Measurements from ENCODE around the gene GOLM1.

DNA sequence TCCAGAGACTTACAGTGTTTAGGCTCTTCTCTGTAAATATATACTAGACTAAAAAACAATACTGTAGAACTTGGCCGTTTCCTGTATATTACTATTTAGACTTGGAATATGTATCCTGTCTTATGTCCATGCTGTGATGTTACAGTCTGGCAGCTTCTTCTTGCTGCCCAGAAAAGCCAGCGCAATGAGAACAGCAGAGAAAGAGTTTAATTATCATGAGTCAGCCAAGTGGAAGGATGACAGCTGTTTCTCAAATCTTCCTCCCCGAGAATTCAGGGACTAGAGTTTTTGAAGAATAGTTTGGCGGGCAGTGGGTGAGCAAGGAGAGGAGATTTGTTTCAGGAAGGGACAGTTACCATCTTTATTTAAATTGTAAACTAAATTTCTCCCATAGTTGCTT is 120.9 kb downstream of the GOLM1 start:
- TF ChIP-seq, protein P1, sequence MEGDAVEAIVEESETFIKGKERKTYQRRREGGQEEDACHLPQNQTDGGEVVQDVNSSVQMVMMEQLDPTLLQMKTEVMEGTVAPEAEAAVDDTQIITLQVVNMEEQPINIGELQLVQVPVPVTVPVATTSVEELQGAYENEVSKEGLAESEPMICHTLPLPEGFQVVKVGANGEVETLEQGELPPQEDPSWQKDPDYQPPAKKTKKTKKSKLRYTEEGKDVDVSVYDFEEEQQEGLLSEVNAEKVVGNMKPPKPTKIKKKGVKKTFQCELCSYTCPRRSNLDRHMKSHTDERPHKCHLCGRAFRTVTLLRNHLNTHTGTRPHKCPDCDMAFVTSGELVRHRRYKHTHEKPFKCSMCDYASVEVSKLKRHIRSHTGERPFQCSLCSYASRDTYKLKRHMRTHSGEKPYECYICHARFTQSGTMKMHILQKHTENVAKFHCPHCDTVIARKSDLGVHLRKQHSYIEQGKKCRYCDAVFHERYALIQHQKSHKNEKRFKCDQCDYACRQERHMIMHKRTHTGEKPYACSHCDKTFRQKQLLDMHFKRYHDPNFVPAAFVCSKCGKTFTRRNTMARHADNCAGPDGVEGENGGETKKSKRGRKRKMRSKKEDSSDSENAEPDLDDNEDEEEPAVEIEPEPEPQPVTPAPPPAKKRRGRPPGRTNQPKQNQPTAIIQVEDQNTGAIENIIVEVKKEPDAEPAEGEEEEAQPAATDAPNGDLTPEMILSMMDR (IDR thresholded peaks at IDR 0.05; ENCODE audit: low read depth, low read length, missing input control): no peak
- TF ChIP-seq GABPA (IDR thresholded peaks at IDR 0.05 in 1 of 2, conservative IDR thresholded peaks at IDR 0.05 in 1 of 2) (no peak), YY1 (IDR thresholded peaks at IDR 0.05) (no peak), TAF1 (conservative IDR thresholded peaks at IDR 0.05) (no peak), RAD21 (IDR thresholded peaks at IDR 0.05) (no peak), EGR1 (IDR thresholded peaks at IDR 0.05; ENCODE audit: low read depth in 2 of 2) (no peak), FOXA1 (IDR thresholded peaks at IDR 0.05) (no peak), RXRA (IDR thresholded peaks at IDR 0.05) (no peak), SP1 (IDR thresholded peaks at IDR 0.05) (no peak), JUND (IDR thresholded peaks at IDR 0.05) (no peak)
- TF ChIP-seq, protein P2, sequence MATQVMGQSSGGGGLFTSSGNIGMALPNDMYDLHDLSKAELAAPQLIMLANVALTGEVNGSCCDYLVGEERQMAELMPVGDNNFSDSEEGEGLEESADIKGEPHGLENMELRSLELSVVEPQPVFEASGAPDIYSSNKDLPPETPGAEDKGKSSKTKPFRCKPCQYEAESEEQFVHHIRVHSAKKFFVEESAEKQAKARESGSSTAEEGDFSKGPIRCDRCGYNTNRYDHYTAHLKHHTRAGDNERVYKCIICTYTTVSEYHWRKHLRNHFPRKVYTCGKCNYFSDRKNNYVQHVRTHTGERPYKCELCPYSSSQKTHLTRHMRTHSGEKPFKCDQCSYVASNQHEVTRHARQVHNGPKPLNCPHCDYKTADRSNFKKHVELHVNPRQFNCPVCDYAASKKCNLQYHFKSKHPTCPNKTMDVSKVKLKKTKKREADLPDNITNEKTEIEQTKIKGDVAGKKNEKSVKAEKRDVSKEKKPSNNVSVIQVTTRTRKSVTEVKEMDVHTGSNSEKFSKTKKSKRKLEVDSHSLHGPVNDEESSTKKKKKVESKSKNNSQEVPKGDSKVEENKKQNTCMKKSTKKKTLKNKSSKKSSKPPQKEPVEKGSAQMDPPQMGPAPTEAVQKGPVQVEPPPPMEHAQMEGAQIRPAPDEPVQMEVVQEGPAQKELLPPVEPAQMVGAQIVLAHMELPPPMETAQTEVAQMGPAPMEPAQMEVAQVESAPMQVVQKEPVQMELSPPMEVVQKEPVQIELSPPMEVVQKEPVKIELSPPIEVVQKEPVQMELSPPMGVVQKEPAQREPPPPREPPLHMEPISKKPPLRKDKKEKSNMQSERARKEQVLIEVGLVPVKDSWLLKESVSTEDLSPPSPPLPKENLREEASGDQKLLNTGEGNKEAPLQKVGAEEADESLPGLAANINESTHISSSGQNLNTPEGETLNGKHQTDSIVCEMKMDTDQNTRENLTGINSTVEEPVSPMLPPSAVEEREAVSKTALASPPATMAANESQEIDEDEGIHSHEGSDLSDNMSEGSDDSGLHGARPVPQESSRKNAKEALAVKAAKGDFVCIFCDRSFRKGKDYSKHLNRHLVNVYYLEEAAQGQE (IDR thresholded peaks at IDR 0.05): no peak
- TF ChIP-seq, protein P3, sequence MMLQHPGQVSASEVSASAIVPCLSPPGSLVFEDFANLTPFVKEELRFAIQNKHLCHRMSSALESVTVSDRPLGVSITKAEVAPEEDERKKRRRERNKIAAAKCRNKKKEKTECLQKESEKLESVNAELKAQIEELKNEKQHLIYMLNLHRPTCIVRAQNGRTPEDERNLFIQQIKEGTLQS (IDR thresholded peaks at IDR 0.05): no peak
- TF ChIP-seq, protein P4, sequence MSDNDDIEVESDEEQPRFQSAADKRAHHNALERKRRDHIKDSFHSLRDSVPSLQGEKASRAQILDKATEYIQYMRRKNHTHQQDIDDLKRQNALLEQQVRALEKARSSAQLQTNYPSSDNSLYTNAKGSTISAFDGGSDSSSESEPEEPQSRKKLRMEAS (IDR thresholded peaks at IDR 0.05): no peak
- TF ChIP-seq, protein P5, sequence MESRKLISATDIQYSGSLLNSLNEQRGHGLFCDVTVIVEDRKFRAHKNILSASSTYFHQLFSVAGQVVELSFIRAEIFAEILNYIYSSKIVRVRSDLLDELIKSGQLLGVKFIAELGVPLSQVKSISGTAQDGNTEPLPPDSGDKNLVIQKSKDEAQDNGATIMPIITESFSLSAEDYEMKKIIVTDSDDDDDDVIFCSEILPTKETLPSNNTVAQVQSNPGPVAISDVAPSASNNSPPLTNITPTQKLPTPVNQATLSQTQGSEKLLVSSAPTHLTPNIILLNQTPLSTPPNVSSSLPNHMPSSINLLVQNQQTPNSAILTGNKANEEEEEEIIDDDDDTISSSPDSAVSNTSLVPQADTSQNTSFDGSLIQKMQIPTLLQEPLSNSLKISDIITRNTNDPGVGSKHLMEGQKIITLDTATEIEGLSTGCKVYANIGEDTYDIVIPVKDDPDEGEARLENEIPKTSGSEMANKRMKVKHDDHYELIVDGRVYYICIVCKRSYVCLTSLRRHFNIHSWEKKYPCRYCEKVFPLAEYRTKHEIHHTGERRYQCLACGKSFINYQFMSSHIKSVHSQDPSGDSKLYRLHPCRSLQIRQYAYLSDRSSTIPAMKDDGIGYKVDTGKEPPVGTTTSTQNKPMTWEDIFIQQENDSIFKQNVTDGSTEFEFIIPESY (IDR thresholded peaks at IDR 0.05): no peak
